ENCODE data around the gene KRT38. TPM values are rescaled to one million over a fixed set of nuclear protein-coding genes. Genes with fewer than 3 reads are reported as not detected.

KRT38 gene
- total RNA-seq = 1 to 10 TPM in 2 of 4 donors, not detected in 2; 1.3 to 1.8 TPM

DNA sequence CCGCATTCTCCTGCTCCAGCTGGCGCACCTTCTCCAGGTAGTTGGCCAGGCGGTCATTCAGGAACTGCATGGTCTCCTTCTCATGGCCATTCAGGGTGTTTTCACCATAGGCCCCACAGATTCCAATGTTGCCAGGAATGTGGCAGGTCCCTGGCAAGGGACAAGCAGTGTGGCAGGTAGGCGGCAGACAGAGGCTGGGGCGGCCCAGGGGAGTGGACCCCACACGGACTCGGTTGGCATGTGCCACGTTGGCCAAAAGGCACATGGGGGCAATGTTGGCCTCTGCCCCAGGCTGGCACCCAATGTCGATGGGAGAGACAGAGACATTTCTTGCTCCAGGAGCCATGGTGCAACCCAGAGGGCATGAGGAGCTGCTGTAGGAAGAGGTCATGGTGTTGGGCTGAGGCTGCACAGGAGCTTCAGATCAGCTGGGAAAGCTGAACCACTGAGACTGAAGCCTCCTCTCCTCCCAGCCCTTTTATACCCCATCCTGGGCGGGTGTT, at the start of gene KRT38:
KRT38 (minus strand) TSS at position 453 of the 503 bp plus-strand sequence; CDS start at position 391, 62 bp downstream.
- WGBS, 2 donors = 94 to 97% methylated on average over 10 of the region's 10 CpGs

DNA sequence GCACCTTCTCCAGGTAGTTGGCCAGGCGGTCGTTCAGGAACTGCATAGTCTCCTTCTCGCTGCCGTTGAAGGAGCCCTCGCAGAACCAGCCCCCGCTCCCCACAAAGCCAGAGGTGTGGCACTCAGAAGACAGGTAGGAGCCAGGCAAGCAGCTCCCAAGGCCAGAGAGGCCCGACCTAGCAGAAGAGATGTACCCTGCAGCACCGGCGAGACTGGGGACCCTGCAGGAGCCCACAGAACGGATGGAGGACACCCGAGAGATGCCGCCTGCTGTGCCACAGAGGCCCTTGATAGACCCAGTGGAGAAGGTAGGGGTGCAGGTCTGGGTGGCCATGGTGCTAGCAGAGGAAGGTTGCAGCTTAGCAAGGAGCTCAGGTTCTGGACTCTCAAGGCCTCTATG, 48.7 kb upstream of the KRT38 start, which contains the start of gene KRT36:
KRT36 (minus strand) TSS at position 380 of the 400 bp plus-strand sequence; CDS start at position 334, 46 bp downstream.
- TF ChIP-seq POLR2A (IDR thresholded peaks at IDR 0.05) = no peak
- TF ChIP-seq, protein P1, sequence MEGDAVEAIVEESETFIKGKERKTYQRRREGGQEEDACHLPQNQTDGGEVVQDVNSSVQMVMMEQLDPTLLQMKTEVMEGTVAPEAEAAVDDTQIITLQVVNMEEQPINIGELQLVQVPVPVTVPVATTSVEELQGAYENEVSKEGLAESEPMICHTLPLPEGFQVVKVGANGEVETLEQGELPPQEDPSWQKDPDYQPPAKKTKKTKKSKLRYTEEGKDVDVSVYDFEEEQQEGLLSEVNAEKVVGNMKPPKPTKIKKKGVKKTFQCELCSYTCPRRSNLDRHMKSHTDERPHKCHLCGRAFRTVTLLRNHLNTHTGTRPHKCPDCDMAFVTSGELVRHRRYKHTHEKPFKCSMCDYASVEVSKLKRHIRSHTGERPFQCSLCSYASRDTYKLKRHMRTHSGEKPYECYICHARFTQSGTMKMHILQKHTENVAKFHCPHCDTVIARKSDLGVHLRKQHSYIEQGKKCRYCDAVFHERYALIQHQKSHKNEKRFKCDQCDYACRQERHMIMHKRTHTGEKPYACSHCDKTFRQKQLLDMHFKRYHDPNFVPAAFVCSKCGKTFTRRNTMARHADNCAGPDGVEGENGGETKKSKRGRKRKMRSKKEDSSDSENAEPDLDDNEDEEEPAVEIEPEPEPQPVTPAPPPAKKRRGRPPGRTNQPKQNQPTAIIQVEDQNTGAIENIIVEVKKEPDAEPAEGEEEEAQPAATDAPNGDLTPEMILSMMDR (IDR thresholded peaks at IDR 0.05) = no peak
- 90 to 95% methylated on average over 10 to 12 of the region's 12 CpGs for WGBS, 2 donors
- H3K4me3 ChIP-seq (ENCODE audit: low read depth, poor library complexity, severe bottlenecking) = no peak within 1 kb of the TSS
- intact Hi-C loops (cut with DNase I; ENCODE audit: low total_unique reads) = no loop called here
- DNase-seq (ENCODE audit: low spot score in 2 of 2) = no peak

More for the DNA sequence above, at the start of gene KRT38:
- intact Hi-C loops (cut with DNase I; ENCODE audit: low total_unique reads) = no loop called here
- no peak for DNase-seq (ENCODE audit: low spot score in 2 of 2)
- no peak within 1 kb of the TSS for H3K4me3 ChIP-seq (ENCODE audit: low read depth, poor library complexity, severe bottlenecking)
- no peak for TF ChIP-seq POLR2A (IDR thresholded peaks at IDR 0.05)
- TF ChIP-seq, protein P1 (IDR thresholded peaks at IDR 0.05) = no peak

DNA sequence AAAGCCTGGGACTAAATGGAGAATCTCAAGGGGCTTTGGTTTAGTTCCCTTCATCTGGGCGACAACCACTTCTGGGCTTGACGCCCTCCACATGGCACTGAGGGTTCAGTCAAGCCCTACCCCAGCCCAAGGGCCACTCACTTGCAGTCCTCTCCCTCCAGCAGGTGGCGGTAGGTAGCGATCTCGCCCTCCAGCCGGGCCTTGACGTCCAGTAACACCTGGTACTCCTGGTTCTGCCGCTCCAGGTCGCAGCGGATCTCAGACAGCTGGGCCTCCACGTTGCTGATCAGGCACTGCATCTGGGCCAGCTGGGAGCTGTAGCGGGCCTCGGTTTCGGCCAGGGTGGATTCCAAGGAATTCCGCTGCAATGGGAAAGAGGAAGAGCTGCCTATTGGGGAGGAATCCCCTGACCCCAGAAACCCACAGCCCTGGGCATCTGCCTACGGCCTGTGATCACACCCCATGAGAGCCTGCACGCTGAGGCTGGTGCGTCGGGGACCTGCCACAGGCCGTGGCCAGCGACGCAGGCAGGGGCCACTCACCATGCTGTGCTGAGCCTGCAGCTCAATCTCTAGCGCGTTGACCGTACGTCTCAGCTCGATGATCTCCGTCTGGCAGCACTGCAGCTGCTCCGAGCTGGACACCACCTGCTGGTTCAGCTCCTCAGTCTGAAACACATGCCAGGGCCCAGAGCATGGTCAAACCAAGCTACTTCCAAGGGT, 46.2 kb upstream of the KRT38 start:
- no peak overlapping the region for H3K4me3 ChIP-seq (ENCODE audit: low read depth, poor library complexity, severe bottlenecking)
- WGBS, 2 donors = 71 to 83% methylated on average over 25 to 29 of the region's 29 CpGs
- no peak for DNase-seq (ENCODE audit: low spot score in 2 of 2)
- intact Hi-C loops (cut with DNase I; ENCODE audit: low total_unique reads) = no loop called here
- TF ChIP-seq, protein P1 (IDR thresholded peaks at IDR 0.05) = no peak
- no peak for TF ChIP-seq POLR2A (IDR thresholded peaks at IDR 0.05)

DNA sequence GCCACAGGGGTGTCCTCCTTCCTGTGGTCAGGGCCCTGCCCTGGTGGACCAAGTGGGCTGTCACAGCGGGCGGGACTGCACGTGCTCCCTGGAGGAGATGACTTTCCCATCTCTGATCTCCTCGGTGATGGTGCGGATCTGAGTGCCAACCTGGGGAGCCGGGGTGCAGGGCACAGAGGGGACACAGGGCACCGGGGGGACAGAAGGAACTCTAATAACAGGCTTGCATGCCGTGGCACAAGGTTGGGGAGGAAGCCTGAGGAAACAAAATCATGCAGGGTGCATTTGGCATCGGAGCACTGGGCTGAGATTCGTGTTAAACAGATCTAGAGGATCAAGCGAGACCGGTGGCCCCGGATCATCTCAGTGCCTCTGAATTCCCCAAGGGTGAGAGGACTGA, 45.5 kb upstream of the KRT38 start:
- WGBS, 2 donors = 93 to 94% methylated on average over 13 of the region's 13 CpGs
- intact Hi-C loops (cut with DNase I; ENCODE audit: low total_unique reads) = no loop called here
- no peak for DNase-seq (ENCODE audit: low spot score in 2 of 2)
- H3K4me3 ChIP-seq (ENCODE audit: low read depth, poor library complexity, severe bottlenecking) = no peak overlapping the region
- no peak for TF ChIP-seq POLR2A (IDR thresholded peaks at IDR 0.05)

DNA sequence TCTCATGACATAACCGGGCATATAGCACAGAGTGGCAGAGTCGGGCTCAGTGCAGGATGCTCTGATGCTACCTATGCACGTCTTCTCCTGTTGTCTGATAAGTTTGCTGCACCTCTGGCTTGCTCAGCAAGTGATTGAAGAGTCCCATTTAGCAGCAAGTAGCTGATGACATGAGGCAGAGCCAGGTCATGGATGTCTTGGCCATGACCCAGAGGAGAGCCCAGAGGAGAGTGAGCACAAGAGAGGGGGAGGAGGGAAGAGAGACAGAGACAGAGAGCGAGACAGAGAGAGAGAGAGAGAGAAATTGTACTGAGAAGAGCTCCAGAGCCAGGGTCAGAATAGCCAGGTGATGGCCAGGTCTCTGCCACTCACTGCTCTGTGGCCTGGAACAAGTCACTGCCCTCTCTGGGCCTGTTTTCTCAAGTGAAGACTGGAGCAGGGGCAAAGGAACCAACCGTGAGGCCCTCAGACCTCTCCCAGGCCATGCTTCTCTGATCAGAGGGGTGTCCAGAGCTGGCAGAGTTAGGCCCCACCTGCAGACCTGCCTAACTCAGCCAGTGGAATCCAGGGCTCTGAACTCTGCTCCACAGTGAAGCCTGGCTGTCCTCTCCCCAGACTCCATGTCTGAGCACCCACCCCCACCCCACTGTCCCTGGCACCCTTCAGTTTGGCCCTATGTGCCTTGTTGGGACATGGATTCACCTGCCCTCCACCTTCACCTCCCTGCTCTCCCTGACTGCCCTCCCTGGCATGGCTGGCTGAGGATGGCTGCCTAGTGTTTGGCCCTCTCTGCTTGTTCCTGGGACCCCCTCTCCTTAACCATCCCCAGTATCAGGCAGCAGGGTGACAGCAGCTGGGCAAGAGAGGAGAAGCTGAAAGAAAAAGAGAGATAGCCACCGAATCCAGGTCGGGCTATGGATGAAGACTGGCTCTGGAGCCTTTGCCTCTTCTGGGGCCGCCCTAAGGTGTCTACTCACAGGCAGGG, 44.4 kb upstream of the KRT38 start:
- no peak for TF ChIP-seq POLR2A (IDR thresholded peaks at IDR 0.05)
- TF ChIP-seq, protein P1 (IDR thresholded peaks at IDR 0.05) = no peak
- no peak for DNase-seq (ENCODE audit: low spot score in 2 of 2)
- intact Hi-C loops (cut with DNase I; ENCODE audit: low total_unique reads) = no loop called here
- WGBS, 2 donors = 87 to 90% methylated on average over 8 of the region's 8 CpGs
- no peak overlapping the region for H3K4me3 ChIP-seq (ENCODE audit: low read depth, poor library complexity, severe bottlenecking)
